CD1c-positive myeloid dendritic cell (primary cell): ENCODE data around the gene KIF12.

Source experiments
- DNase-seq: peaks from one replicate; pipeline ENCODE4 v3.0.0-alpha.2; 2016; ENCODE audit errors: extremely low spot score

Gene KIF12

DNA sequence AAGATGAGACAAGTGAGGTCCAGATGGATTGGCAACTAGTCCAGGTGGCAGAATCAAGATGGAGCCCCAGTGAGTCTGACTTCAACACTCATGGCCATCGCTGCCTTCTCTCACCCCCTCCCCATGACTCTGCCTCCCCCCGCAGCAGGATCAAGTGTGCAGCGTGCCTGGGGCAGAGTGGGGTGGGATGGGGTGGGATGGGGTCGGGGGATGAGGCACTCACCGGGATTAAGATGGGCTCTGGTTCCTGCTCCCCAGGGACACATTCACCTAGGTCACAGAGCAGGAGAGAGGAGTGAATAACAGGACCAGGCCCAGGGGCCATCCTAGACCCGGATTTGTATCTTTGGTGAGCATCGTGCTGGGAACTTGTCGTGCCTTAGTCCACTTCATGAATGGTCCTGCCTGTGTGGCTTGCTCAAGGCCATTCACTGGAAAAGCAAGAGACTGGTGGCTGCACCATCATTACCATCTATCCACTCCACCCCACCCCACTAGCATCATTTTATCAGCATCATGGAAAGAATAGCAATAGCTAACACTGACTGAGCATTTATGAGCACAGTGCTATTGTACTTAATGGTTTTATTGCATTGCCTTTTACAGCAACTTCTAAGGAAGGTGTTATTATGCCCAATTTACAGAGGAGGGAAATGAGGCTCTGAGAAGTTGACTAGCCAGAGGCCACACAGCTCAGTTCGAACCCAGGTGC, 29.5 kb downstream of the KIF12 start:
- no peak for DNase-seq

DNA sequence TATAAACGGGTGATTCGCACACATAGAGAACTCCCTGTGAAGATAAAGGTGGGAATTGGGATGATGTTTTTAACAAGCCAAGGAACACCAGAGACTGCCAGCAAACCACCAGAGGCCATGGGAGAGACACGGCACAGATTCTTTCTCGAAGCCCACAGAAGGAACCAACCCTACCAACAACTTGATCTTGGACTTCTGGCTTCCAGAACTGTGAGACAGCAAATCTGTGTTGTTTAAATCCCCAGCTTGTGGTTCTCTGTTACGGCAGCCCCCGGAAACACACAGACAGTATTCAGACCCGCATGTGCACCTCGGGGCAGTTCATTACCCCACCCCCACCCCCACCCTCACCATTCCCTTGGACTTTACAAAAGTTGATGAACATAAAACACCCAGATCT, 33.8 kb downstream of the KIF12 start:
- no peak for DNase-seq

DNA sequence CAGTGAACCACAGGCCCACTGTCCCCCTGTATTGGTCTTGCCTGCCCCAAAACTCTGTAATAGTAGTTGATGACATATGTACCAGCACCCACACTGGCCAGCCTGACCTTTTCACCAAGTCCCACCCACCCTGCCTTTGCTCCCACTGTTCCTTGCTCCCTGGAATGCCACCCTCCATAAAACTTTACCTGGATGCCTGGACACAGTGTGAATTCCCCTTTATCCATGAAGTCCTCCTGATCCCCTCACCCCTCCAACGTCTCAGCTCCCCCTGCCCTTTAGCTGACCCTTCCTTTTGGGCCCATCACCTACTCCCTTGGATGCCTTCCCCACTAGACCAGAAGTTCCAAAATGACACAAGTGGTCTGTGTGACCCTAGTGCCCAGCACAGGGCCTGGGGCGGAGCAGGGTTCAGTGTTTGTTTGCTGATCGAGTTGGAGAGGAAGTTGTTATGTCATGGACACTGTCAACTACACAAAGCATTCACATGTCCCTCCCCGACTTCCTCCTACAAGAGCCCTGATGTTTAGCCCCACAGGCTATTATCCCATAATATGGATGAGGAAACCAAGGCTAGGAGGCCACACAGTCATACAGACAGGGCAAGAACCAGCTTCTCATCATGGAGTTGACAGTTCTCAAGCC, 37.1 kb downstream of the KIF12 start:
- no peak for DNase-seq

DNA sequence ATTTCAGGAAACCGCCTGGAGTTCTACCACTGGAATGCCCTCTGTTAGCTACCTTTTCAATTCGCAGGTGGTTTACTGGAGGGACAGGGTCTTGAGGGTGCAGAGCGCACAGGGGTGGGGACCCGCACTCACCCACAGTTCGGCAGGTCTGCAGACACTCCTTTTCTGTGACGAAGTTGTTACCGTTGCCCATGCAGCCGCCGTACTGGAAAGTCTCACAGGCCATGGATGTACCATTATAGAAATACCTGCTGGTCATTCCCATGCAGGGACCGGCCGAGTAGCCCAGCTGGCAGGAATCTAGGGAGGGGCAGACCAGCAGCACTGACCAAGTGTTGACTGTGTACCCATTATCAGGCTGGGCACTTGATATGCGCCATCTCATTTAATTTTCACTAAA, 37.8 kb downstream of the KIF12 start:
- DNase-seq = no peak

DNA sequence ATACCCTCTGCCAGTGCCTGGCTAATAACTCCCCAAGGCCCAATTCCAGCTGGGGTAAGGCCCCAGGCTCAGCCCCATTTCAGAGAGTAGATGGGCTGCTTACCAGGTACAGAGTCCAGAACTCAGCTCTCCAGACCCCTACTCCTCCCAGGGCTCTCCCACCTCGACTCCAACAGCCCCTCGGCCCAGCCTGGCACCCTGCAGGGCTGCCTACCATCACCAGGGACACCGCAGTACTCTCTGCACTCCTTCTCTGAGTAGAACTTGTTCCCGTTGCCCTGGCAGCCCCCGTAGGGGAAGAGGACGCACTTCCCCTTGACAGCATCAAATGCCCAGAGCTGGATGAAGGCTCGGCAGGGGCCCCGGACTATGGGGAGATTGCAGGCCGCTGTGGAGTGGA, 38.4 kb downstream of the KIF12 start:
- DNase-seq = no peak

DNA sequence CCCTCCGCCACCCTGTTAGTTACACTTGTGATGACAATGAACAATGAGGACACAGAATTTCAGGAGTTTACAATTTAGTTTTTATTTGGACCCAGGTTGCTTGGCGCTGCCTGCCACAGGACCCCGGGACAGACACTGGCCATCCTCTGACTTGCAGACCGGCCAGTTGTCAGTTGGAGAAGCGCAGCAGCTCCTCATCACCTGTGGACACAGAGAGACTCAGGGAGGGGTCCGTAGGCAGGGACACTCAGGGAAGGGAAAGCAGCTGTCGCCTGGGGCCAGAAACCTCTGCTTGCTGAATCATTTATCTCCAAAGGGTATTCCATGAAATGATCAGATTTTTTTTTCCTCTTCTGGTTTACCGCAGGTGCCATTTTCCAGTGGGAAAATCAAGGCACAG, 39.0 kb downstream of the KIF12 start:
- no peak for DNase-seq

DNA sequence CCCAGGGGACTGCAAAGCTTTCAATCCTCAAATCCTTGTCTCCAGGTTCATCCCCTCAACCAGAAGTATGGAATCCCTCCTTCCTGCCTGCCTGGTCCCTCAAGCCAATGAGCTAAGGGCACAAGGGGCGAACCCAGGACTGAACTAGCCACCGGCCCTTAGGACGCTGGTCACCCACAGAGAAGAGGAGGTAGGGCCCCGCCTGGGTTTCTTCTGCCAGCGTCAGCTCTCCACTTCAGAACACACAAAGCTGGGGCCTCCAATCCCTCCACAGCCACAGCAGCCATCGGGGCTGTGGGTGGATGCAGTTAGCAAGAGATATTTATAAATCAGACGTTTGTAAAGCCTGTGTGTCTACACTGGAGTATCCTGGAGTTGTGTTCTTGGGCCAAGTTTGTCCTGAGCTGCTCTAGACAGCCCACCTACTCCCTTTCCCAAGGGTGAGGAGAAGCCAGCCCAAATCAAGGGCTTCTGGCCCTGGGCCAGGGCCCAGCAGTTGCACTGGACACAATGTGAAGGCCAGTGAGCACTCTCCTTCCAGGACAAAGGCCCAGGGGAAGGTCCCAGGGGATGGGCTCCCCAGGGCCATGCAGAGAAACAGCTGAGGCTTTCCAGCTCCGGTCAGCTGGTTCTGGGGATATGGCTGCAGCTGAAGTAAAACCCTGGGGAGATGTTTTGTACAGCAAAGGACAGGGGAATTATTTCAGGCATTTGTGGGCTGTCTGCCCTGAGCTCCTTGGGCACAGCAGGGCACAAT, 39.9 kb downstream of the KIF12 start:
- no peak for DNase-seq

DNA sequence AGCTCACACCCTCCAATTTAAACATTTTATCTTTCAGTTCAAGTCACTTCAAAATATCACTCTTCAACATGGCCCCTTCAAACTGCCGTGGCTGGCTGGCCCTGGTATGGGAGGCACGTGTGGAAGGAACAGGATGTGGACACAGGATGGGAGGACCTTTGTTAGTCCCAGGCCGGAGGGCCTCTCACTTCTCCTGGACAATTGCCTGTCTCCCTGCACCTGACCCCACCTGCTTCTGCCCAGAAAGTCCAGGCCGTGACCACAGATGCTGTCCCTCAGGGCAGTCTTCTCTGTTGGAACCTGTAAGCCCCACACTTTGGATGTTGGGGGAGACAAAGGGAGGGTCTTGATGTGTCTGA, 40.4 kb downstream of the KIF12 start:
- no peak for DNase-seq

DNA sequence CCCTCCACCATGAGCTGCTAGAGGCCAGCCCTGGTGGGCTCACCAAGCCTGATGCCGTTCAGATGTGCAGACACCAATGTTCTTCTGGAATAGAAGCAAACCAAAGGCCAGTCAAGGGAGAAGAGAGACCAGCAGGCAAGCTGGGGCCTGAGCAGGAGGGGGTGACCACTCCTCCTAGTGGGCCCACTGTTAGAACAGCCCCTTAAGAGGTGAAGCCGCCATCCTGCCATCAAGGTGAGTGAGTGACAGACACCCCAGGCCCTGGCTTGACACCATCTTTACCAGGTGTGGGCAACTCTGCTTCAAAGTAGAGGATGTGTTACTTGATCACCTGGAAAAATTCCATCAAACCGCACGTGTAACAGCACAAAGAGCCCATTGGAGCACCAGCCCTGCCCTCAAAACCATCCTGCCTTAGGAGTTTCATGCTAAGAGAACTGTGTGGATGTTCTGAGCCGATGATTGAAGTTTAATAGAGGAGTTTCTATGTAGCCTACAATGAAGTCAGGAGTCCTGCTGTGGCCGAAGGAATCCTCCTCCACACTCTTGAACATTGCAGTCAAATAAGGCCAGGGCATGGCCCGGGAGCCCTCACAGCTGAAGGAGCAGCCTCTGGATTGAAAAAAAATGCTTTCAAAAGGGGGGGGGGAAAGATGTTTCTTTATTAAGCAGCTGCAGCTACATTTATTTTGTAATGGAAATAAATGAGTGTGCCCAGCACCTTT, 41.8 kb downstream of the KIF12 start:
- no peak for DNase-seq

DNA sequence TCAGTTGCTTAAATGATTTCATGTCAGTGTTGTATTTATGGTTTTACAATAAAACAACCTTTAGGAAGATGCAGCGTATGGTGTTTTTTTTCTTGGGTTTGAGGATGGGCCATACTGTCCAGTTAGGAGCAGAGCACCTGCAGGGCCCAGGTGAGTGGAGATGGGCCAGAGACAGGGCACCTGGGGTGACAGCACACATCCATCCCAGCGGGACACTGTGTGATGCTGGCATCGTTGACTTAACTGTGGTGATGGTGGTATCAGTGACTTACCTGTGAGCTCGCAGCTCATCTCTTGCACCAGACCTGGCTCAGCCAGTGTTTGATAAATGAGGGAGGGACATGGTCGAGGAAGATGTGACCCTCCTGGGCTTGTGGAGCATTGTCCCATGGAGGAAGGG, 42.6 kb downstream of the KIF12 start:
- DNase-seq = no peak

DNA sequence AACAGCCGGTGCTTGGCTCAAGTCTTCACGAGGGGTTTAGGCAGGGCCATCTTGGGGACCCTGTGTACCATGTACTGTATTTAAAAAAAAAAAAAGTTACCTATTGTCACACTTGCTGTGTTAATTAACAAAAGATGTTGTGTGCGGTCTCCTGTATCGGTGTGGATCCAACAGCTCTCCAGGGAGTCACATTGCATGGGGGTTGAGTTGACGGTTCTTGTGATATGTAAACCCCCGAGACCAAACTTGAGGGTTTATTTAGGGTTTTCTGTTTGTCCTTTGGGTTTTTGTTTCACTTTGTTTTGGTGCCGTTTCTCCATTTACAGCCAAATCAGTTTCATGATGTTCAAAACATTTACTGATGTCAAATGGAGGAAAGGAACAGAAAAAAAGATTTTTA, 43.2 kb downstream of the KIF12 start:
- DNase-seq = no peak

DNA sequence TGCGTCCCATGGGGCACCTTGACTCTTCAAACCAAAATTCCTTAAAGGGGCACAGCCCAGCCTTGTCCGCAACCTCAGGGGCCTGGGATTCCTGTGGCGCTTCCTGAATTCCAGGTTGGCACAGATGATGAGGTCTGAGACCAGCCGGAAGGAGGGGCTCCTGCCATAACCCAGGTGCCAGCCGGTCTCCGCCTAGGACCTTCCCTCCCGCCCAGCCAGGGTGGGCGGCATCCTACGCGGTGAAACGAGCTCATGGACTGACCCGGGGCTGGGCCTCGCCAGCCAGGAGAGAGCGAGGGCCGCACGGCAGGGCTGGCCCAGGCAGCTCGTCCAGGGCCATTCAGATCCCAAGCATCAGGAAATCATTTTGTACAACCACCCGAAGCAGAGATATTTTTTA, 44.0 kb downstream of the KIF12 start:
- DNase-seq = no peak

DNA sequence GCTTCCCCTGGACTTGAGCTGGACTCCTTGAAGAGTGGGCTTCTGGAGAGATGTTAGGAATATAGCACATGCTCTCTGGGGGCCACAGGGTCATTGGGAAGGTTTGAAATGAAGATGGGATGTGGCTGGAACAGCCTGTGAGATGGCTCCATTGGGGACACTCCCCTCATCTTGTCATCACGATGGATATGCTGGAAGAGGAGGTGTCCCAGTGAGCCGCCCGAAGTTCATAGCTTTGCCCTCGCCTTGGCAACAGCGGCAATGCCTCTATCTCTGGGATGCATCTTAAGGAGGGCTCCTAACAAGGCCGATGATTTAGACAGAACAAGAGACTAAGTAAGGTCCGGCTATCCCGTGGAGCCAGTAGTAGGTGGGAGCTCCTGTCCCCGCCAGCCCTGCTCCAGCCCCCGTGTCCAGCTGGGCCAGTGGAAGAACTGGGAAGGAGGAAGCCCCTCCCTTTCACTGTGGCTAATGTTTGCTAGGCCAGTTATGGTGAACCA, 44.9 kb downstream of the KIF12 start:
- DNase-seq = no peak

DNA sequence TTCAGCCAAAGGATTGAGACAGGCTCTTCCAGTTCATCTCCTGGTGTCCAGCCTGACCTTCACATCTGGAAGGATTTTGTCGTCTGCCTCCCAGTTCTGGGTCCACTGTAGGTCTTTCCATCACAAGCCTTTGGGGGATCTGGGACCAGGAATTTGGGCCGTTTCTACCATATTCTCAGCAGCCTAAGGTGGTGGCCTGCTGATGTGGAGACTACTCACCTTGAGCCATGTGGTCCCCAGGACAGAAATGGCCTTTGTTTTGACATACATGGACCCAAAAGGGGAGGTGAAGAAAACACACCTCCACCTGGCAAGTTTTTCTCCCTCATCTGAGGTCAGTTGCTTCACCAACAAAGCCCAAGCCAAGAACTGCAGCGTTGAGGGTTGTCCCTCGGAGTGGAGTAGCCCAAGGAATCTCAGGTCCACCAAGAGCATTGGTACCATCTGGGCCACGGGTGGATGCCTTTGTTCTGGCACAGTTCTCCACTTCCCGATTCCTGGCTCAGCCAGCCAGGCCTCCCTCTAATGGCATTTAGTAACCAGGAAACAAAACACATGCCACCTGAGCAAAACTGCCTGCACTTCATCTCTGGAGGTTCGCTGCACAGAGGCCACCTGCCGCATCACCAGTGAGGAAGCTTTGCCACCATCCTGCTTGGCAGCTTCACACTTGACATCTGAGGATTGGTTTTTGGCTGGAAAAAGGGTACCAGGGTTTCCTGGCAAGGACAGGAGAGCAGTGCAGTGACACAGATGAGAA, 45.7 kb downstream of the KIF12 start:
- DNase-seq = no peak

DNA sequence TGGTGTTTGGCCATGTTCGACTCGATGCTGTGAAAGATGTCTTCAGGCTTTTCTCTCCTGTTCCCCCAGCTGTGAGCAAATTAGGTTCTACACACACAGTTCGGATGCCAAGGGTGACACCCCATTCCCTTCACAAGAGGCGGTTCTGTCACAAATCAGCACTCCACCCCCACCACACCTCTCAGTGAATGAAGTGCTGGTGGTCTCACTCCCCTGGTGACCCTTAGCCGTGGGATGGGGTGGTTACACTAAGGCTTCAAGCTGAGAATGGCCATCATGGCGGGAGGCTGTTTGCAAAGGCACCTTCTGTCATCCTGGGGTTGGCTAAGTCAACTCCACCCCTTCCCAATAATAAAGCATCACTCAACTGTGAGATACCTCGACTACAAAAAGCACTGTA, 47.4 kb downstream of the KIF12 start:
- DNase-seq = no peak

DNA sequence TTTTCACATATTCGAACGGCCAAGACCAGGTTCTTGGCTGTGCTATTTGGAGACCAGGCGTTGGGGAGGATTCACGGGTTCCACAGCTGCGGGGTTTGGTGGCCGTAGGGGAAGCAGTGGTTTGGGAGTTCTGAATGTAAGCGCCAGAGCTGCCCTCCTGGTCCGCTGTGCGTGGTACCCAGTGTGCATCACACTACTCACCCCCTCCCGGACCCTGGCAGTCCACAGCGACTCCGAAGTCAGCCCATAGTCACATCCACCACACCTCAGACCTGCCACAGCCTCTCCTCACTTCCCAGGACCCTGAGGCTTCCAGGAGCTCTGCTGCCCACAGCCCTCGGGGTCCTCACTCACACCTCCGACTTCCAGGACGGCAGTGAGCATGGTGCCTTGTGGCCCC, 47.8 kb downstream of the KIF12 start:
- no peak for DNase-seq

DNA sequence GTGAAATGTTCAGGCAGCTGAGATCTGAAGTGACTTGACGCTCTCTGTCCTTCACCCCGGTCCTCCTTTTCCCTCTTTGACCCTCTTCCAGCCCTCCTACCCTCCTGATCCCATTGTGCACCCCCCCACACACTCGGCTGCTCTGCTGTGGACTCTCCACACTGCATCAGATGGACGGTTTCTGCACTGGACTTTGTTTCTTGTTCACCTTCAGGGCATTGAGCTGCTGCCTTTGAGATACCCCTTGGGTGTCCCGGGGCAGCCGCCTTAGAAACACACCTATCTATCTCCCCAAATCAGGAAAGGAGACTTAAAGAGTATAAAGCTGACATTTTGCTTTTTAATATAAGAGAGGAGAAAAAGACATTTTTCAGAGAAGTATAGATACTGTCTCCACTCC, 48.4 kb downstream of the KIF12 start:
- DNase-seq = no peak

DNA sequence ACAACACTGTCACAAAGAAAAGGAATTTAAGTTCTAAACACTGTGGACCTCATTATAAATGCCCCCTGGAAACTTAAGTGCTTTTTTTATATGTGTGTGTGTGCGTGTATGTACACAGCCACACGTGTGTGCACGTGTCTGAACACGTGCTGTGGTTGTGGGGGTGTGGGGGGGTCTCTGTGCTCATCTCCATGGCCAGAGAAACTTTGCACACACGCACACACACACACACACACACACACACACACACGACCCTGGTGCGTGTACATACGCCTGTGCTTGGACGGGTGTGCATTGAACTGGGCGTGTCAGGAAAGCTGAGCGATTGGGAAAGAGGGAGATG, 48.9 kb downstream of the KIF12 start:
- no peak for DNase-seq

DNA sequence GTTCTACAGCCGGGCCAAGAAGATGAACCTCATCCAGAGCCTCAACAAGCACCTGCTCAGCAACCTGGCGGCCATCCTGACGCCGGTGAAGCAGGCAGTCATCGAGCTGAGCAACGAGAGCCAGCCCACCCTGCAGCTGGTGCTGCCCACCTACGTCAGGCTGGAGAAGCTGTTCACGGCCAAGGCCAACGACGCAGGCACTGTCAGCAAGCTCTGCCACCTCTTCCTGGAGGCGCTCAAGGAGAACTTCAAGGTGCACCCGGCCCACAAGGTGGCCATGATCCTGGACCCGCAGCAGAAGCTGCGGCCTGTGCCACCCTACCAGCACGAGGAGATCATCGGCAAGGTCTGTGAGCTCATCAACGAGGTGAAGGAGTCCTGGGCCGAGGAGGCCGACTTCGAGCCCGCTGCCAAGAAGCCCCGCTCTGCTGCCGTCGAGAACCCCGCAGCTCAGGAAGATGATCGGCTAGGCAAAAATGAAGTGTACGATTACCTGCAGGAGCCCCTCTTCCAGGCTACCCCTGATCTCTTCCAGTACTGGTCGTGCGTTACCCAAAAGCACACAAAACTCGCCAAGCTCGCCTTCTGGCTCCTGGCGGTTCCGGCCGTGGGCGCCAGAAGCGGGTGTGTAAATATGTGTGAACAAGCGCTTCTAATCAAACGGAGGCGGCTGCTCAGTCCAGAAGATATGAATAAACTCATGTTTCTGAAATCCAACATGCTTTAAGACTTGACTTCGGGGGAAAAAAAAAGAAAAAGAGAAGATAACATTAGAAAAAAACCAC, 49.5 kb downstream of the KIF12 start:
- DNase-seq = no peak

DNA sequence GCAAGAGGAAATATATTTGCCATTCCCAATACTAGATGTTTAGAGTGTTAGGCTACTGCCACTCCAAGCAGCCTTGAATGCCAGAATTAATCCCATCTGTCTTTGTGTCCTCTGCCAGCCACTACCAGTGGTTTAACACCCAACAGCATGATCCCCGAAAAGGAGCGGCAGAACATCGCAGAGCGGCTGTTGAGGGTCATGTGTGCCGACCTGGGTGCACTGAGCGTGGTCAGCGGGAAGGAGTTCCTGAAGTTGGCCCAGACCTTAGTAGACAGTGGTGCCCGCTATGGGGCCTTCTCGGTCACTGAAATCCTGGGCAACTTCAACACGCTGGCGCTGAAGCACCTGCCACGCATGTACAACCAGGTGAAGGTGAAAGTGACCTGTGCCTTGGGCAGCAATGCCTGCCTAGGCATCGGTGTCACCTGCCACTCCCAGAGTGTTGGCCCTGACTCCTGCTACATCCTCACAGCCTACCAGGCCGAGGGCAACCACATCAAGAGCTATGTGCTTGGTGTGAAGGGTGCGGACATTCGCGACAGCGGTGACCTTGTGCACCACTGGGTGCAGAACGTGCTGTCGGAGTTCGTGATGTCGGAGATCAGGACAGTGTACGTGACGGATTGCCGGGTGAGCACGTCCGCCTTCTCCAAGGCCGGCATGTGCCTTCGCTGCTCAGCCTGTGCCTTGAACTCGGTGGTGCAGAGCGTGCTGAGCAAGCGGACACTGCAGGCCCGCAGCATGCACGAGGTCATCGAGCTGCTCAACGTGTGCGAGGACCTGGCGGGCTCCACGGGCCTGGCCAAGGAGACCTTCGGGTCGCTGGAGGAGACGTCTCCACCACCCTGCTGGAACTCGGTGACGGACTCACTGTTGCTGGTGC, 50.3 kb downstream of the KIF12 start:
- DNase-seq = no peak
